Measurements from ENCODE around the gene PDZRN3.

- TF ChIP-seq, protein P1, sequence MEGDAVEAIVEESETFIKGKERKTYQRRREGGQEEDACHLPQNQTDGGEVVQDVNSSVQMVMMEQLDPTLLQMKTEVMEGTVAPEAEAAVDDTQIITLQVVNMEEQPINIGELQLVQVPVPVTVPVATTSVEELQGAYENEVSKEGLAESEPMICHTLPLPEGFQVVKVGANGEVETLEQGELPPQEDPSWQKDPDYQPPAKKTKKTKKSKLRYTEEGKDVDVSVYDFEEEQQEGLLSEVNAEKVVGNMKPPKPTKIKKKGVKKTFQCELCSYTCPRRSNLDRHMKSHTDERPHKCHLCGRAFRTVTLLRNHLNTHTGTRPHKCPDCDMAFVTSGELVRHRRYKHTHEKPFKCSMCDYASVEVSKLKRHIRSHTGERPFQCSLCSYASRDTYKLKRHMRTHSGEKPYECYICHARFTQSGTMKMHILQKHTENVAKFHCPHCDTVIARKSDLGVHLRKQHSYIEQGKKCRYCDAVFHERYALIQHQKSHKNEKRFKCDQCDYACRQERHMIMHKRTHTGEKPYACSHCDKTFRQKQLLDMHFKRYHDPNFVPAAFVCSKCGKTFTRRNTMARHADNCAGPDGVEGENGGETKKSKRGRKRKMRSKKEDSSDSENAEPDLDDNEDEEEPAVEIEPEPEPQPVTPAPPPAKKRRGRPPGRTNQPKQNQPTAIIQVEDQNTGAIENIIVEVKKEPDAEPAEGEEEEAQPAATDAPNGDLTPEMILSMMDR (IDR thresholded peaks at IDR 0.05), result no peak
- no peak for TF ChIP-seq EZH2 (IDR thresholded peaks at IDR 0.05)
- TF ChIP-seq EZH2phosphoT487 (IDR thresholded peaks at IDR 0.05), result no peak
Measured at GRCh38 chr3:73633916-73634344, 9.2 kb upstream of the PDZRN3 start.
